ENCODE results near the gene MPZL1.
A peak's percentile ranks its signal among the peaks of the same experiment; 100 is the strongest.
"Not testable (repeated sequence)": the region's sequence is repeated elsewhere in the genome, so short reads cannot be mapped to it uniquely, and the experiment has no call there.

Gene MPZL1

DNA sequence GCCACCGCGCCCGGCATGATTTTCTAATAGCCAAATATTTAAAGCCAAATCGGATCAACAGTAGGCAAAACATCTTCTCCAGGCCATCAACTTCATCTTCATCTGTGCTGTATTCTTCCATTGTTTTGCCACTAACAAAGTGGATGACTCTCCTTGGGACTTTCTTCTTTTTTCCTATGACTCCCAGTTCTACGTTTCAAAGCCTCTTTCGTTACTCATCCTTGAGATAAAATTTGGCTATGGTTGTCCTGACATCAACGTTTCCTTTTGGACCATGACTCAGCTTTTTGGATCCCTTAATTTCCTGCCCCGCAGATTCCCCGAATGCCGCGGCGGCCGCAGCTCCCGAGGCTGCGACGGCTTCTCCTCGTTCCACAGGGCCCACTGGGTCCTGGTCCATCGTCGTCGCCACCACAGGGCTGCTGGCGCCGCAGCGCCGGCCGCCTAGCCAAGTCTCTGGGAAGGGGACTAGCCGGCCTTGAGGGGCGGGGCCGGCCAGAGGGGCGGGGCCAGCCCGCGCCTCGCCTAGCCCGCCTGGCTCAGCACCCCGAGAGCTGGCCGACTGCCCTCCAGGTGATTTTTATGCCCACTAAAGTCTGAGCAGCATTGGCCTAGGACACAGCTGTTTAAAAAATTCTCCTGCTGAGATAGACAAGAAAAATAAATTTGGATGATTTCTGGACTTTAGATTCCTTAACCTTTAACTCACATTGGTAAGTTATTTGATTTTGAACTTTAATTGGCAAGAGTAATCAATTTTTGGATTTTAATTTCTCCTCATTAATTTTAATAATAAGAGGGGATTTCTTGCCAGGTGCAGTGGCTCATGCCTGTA is 98.3 kb downstream of the MPZL1 start:
- DNase-seq, result peak; percentile 53

DNA sequence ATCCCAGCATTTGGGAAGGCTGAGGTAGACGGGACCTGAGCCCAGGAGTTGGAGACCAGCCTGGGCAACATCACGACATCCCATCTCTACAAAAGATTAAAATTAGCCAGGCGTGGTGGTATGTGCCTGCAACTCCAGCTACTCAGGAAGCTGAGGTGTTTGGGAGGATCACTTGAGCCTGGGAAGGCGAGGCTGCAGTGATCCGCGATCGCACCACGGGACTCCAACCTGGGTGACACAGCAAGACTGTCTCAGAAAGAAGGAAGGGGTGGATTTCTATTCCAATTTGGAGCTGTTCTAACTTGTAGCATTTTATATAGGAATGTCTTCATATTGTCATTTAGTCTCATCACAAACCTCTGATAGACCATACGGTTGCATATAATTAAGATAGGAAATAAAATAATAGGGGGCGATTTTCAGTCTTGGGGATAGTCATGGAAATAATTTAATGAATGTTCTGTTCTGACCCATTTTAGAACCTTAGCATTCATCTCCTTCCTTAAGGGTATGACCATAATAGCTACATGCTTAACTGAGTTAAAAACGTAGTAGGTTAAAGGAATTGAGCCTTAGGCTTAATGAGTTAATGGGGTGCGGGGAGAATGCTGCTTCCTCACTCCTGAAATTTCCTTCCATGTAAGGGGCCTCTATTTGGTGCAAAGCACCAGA is 99.0 kb downstream of the MPZL1 start:
- DNase-seq, result no peak

GRCh38 chr1:167821356-167821685 is 99.5 kb downstream of the MPZL1 start:
- DNase-seq, result no peak

DNA sequence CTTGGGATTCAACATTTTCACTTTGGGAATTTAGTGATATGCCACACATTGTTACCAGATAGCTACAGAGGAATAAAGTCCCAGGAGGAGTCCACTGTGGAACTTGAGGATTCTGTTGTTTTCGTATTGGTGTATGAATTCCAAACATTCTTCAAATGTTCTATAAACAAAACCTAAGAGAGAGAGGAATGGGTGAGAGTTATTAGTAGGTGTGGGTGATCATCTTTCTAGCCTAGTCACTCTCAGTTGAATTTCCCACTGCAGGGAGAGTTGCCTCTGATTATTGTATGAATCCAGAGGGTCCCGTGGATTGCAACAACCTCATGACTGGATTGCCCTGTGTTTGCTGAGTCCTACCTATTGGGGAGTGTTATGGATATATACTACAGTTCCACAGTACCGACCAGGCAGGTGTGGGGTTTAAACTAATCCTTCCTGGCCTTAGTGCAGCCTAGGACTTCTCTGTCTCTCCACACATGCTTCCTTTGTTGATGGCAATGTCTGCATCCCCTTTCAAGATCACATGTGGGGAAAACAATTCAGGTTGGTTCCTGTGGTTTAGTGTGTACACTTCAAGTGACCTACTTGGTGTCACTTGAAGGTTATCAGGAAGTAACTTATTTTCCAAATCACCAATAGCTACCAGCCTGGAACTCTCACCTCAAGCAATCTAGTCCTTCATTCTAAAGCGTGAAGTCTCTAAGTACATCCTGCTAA is 100.3 kb downstream of the MPZL1 start:
- no peak for DNase-seq

DNA sequence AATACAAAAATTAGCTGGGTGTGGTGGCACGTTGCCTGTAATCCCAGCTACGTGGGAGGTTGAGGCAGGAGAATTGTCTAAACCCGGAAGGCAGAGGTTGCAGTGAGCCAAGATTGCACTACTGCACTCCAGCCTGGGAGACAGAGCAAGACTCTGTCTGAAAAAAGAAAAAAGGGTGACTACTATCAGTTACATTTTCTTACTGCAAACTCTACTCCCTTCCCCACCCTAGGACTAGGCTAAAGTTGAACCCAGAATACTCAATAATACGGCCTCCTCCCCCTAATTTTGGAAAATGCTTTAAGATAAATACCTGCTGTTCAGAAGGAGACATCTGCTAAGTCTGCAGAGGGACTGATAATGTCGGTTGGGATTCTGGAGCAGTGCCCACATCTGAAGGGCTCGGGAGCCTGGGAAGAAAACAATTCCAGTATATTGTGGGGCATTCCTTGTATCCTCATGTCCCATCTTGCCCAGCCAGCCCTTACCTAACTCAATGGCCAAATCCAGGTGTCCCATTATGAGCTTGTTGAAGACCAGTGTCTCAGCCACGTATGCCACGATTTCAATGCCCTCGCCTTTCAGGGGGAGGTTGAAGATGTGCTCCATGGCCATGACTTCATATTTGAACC is 102.5 kb downstream of the MPZL1 start:
- DNase-seq, result no peak

- no peak for DNase-seq
Observed at GRCh38 chr1:167825419-167826079, 103.8 kb downstream of the MPZL1 start.

GRCh38 chr1:167826127-167826526 is 104.3 kb downstream of the MPZL1 start:
- no peak for DNase-seq

DNA sequence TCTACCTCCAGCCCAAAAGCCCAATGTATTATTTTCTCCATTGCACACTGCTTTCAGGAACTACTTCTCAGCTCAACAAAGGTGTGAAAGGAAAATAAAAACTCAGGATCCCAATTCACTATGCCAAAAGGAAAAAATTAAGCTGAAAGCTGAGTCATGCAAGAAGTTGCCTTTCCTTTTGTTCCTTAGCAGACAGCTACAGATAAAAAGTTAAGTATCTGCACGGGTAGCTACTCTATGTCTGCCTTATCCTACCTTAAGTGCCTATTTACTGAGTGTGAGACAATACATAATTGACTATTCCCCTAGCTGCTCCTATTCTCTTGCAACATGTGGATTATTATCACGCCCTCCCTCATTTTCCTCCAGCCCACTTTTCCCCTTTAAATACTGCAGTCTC is 108.1 kb downstream of the MPZL1 start:
- DNase-seq, result no peak

DNA sequence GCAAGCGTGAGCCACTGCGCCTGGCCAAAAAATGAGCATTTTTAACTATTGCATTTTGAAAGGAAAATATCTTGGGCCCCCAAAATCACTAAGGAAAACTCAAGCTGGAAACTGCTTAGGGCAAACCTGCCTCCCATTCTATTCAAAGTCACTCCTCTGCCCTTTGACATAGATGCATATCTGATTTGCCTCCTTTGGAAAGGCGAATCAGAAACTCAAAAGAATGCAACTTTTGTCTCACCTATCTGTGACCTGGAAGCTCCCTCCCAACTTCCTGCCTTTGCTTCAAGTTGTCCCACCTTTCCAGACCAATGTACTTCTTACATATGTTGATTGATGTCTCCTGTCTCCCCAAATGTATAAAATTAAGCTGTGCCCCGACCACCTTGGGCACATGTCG is 108.9 kb downstream of the MPZL1 start:
- DNase-seq, result not testable (repeated sequence)

DNA sequence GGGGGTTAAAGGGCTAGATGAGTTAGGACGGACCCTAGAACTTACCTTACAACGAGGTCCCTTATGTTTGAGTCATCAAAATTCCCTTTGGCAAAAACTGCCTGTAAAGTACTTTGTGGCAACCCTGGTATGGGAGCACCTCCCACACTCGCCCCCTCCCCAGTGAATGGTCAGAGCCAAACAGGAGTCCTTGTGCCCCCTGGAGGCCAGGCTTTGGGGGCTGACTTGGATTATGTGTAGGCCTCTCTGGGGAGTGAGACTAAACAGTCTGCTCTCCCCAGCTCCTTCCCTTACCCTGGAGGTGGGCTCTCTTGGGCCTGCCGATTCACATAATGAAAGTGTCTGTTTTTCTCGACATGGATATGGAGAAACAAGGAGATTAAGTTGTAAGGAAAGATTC is 110.9 kb downstream of the MPZL1 start:
- no peak for DNase-seq

- DNase-seq, result no peak
Observed at GRCh38 chr1:167833904-167834303, 112.1 kb downstream of the MPZL1 start.

GRCh38 chr1:167836197-167836596 is 114.4 kb downstream of the MPZL1 start:
- no peak for DNase-seq

DNA sequence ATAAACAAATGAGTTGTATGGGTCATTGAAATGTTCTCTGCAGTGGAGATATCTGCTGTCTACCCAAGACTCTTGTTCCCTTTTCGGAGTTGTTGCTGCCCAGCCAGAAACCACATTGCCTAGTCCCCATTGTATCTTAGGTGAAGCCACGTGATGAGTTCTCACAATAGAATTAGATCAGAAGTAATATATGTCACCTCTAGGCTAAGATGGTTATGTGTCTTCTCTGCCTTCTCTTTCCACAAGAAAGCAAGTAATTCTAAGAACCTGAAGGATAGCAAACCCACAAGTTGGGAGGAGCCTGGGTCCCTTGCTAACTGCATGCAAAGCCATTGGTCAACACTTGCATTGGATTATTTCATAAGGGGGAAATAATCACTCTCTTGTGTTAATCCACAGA is 115.5 kb downstream of the MPZL1 start:
- DNase-seq, result no peak

DNA sequence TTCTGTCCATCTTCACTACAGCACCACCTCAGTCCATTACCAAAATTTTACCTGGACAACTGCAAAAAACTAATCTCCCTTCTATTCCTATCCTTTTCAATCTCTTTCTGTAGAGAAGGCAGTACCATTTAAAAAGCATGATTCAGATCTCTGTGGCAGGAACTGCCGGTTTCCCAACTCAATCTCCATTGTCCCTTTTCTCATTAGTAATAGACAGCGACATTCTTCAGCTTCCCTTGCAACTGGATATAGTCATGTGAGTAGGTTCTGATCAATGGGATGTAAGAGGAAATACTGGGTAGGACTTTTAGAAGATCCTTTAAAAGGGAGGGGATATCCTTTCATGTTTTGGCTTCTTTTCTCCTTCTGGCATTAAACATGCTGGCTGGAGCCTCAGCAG is 117.2 kb downstream of the MPZL1 start:
- DNase-seq, result no peak
